CD14-positive monocyte (primary cell): ENCODE results near the gene CSRNP3. TPM values are rescaled to one million over a fixed set of nuclear protein-coding genes. Genes with fewer than 3 reads are reported as not detected.

Source experiments
- DNase-seq, 3 donors: peaks; one replicate each; pipeline ENCODE4 v3.0.0-alpha.2; 2011 to 2022
- H2AFZ ChIP-seq: 2 replicates; pipeline ENCODE4 v1.6.0; 2012; ENCODE audit warnings: mild to moderate bottlenecking, low read depth, low read length, inconsistent platforms; ENCODE audit not compliant: insufficient read depth, poor library complexity, severe bottlenecking
- H3K27ac ChIP-seq, 2 donors: 1 replicate in 1 of 2; 2 replicates in 1 of 2; pipeline ENCODE4 v1.5.1; 2012 to 2013; ENCODE audit warnings: low read length in 2 of 2, control low read depth in 1 of 2, inconsistent platforms in 1 of 2, low read depth in 1 of 2, mild to moderate bottlenecking in 1 of 2
- H3K27me3 ChIP-seq, 2 donors: one replicate each; pipeline versions ENCODE4 v1.6.0 to v1.6.1; 2011 to 2013; ENCODE audit warnings: low read length in 2 of 2; ENCODE audit not compliant: control insufficient read depth in 2 of 2, insufficient read depth in 2 of 2
- H3K36me3 ChIP-seq, 2 donors: replicated peaks in 1 of 2; 1 replicate in 1 of 2; 2 replicates in 1 of 2; pipeline versions ENCODE4 v1.5.1 to v1.6.1; 2012 to 2013; ENCODE audit warnings: low read length in 2 of 2, control low read depth in 1 of 2, inconsistent platforms in 1 of 2, mild to moderate bottlenecking in 1 of 2; ENCODE audit not compliant: insufficient read depth in 2 of 2, control insufficient read depth in 1 of 2
- H3K4me1 ChIP-seq, 2 donors: 1 replicate in 1 of 2; 2 replicates in 1 of 2; pipeline versions ENCODE4 v1.5.1 to v1.6.1; 2012 to 2013; ENCODE audit warnings: low read length in 2 of 2, control low read depth in 1 of 2, inconsistent platforms in 1 of 2, mild to moderate bottlenecking in 1 of 2, moderate library complexity in 1 of 2; ENCODE audit not compliant: insufficient read depth in 2 of 2, control insufficient read depth in 1 of 2
- H3K4me2 ChIP-seq: replicated peaks from 2 replicates; pipeline ENCODE3; 2012; ENCODE audit warnings: low read length, moderate library complexity, mild to moderate bottlenecking; ENCODE audit not compliant: poor library complexity, severe bottlenecking; ENCODE audit errors: extremely low read depth
- H3K4me3 ChIP-seq, 3 experiments: fragments of 200-600 bp in 1 of 3; sonication (generic) in 1 of 3; replicated peaks in 1 of 3; 1 replicate in 2 of 3; 2 replicates in 1 of 3; pipeline ENCODE4 v1.5.1; 2011 to 2013; ENCODE audit warnings: low read length in 3 of 3, mild to moderate bottlenecking in 3 of 3, control low read depth in 2 of 3, low read depth in 2 of 3, inconsistent platforms in 1 of 3, moderate library complexity in 1 of 3
- H3K79me2 ChIP-seq: 2 replicates; pipeline ENCODE4 v1.6.0; 2012; ENCODE audit warnings: mild to moderate bottlenecking, control low read depth, inconsistent platforms, low read length, moderate library complexity; ENCODE audit not compliant: insufficient read depth
- H3K9ac ChIP-seq: 2 replicates; pipeline ENCODE4 v1.6.0; 2017; ENCODE audit warnings: low read length, mild to moderate bottlenecking; ENCODE audit not compliant: insufficient read depth, poor library complexity, severe bottlenecking
- H3K9me3 ChIP-seq, 2 donors: replicated peaks in 1 of 2; 1 replicate in 1 of 2; 2 replicates in 1 of 2; pipeline versions ENCODE4 v1.5.1 to v1.6.1; 2012 to 2013; ENCODE audit warnings: low read length in 2 of 2, control low read depth in 1 of 2; ENCODE audit not compliant: control insufficient read depth in 1 of 2, insufficient read depth in 1 of 2
- H4K20me1 ChIP-seq: 2 replicates; pipeline ENCODE4 v1.6.0; 2012; ENCODE audit warnings: mild to moderate bottlenecking, low read length, control low read depth, moderate library complexity; ENCODE audit not compliant: insufficient read depth
- H3K27ac Mint-ChIP-seq, 7 donors: one replicate each; pipeline ENCODE4 v1.8.0; 2020; ENCODE audit warnings: mild to moderate bottlenecking in 7 of 7, mixed read lengths in 7 of 7, moderate library complexity in 6 of 7, inconsistent platforms in 2 of 7
- H3K27me3 Mint-ChIP-seq, 3 donors: one replicate each; pipeline ENCODE4 v1.8.0; 2021 to 2022; ENCODE audit warnings: low read depth in 3 of 3, mild to moderate bottlenecking in 3 of 3, mixed read lengths in 3 of 3, moderate library complexity in 3 of 3, inconsistent platforms in 1 of 3
- H3K36me3 Mint-ChIP-seq, 2 donors: one replicate each; pipeline ENCODE4 v1.8.0; 2020; ENCODE audit warnings: mixed read lengths in 2 of 2, inconsistent platforms in 1 of 2, mild to moderate bottlenecking in 1 of 2
- H3K4me1 Mint-ChIP-seq: one replicate; pipeline ENCODE4 v1.8.0; 2020; ENCODE audit warnings: mild to moderate bottlenecking, mixed read lengths
- H3K4me3 Mint-ChIP-seq, 2 donors: one replicate each; pipeline ENCODE4 v1.8.0; 2020; ENCODE audit warnings: mild to moderate bottlenecking in 2 of 2, mixed read lengths in 2 of 2, moderate library complexity in 1 of 2
- H3K9me3 Mint-ChIP-seq, 7 donors: one replicate each; pipeline ENCODE4 v1.8.0; 2020 to 2022; ENCODE audit warnings: mixed read lengths in 7 of 7, mild to moderate bottlenecking in 6 of 7, moderate library complexity in 6 of 7, inconsistent platforms in 2 of 7
- intact Hi-C, 2 donors: fragments of 100-400 bp; cut with micrococcal nuclease; formaldehyde crosslinking; loops; one replicate each; pipeline versions ENCODE4 v1.15.0 to v1.15.1; 2023
- polyA plus RNA-seq, 3 donors: library from polyadenylated mRNA; depleted of rRNA in 1 of 3; unstranded in 2 of 3; stranded (reverse) in 1 of 3; fragments of 300-500 nt in 2 of 3; fragments of >200 nt in 1 of 3; fragmentation: Illumina TruSeq in 2 of 3; gene quantifications; 1 replicate in 2 of 3; 2 replicates in 1 of 3; pipeline ENCODE4 v1.2.3, GENCODE V29; 2012 to 2021
- TF ChIP-seq, protein P1 (sequence below): fragments of 200-600 bp; IDR thresholded peaks from one replicate; pipeline ENCODE4 v1.8.0; 2022; ENCODE audit warnings: antibody characterized with exemption, mild to moderate bottlenecking

Gene CSRNP3
- polyA plus RNA-seq, 3 donors = not detected

DNA sequence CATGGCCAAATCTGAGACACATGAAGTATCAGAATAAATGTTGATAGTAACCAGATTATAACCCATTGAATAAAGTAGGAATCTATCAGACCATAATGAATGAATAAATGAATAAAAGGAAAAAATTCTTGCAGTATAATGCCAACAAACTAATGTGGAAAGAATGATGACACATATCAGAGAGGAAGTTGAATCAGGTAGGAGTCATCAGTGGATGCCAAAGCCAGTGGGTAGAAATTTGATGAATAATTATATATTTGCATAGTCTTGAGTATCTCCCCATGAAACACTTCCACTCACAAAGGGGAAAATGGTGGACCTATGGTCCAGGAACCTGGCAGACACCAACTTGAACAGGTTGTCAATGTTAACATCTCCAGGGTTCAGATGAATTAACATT, 255.9 kb downstream of the CSRNP3 start:
- intact Hi-C loops = no loop called here
- Histone ChIP-seq H3K27me3 (no peaks in the 10 kb centered on the region), H2AFZ (no peak overlapping the region), H3K9ac (no peak overlapping the region), H3K4me1 (no peaks in the 10 kb centered on the region), H3K36me3 (no peaks in the 10 kb centered on the region), H3K9me3 (no peaks in the 10 kb centered on the region), H4K20me1 (no peaks in the 10 kb centered on the region), H3K4me3 (no peak overlapping the region), H3K27ac (no peak overlapping the region), H3K79me2 (no peaks in the 10 kb centered on the region), H3K4me2 (no peak overlapping the region)
- TF ChIP-seq, protein P1, sequence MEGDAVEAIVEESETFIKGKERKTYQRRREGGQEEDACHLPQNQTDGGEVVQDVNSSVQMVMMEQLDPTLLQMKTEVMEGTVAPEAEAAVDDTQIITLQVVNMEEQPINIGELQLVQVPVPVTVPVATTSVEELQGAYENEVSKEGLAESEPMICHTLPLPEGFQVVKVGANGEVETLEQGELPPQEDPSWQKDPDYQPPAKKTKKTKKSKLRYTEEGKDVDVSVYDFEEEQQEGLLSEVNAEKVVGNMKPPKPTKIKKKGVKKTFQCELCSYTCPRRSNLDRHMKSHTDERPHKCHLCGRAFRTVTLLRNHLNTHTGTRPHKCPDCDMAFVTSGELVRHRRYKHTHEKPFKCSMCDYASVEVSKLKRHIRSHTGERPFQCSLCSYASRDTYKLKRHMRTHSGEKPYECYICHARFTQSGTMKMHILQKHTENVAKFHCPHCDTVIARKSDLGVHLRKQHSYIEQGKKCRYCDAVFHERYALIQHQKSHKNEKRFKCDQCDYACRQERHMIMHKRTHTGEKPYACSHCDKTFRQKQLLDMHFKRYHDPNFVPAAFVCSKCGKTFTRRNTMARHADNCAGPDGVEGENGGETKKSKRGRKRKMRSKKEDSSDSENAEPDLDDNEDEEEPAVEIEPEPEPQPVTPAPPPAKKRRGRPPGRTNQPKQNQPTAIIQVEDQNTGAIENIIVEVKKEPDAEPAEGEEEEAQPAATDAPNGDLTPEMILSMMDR = no peak
- Mint-ChIP-seq H3K36me3 (no peaks in the 10 kb centered on the region), H3K9me3 (peaks cover 0 to 4% (median 1%) of the 10 kb centered on the region in 7 donors), H3K27ac (no peak overlapping the region), H3K4me1 (no peaks in the 10 kb centered on the region), H3K27me3 (peaks cover 0 to 2% (median 2%) of the 10 kb centered on the region in 3 donors), H3K4me3 (no peak overlapping the region)
- peak in 2 of 3 donors; percentile 9 to 35 for DNase-seq

Other genes starting within 250 kb of the CSRNP3 start
- gene SCN2A, start 230.3 kb upstream of the CSRNP3 start, polyA plus RNA-seq = not detected